Keratinocyte (primary cell): ENCODE results near the gene RASAL2.

Source experiments
- EZH2 ChIP-seq: IDR thresholded peaks from one replicate; pipeline ENCODE4 v1.6.1; 2012; ENCODE audit warnings: inconsistent platforms, mild to moderate bottlenecking, low read length, moderate library complexity
- TF ChIP-seq, protein P1 (sequence below), 3 experiments: IDR thresholded peaks in 1 of 3; conservative IDR thresholded peaks in 1 of 3; optimal IDR thresholded peaks in 1 of 3; 2 replicates in 2 of 3; 3 replicates in 1 of 3; pipeline versions ENCODE3 to v1.5.1; 2011; ENCODE audit warnings: low read length in 3 of 3, mild to moderate bottlenecking in 3 of 3, moderate library complexity in 2 of 3, control low read depth in 1 of 3, inconsistent platforms in 1 of 3; ENCODE audit not compliant: insufficient read depth in 2 of 3; ENCODE audit errors: extremely low read depth in 1 of 3

DNA sequence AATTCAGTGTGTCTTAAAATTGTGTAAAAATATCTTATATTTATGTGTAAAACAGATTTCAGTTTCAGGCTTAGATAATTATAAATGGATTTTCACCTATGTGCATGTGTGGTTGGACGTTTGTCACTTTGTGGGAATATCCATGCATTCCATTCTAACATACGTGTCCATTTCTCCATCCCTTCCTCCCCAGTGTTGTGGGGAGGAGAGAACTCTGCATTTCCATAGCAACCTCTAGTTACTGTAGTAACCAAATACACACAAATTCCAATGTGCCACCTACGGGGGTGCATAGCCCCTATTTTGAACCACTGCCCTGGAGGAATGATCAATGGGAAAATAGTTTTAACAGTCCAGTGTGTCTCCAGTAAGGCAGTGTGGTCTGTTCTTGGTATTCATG lies 79.0 kb downstream of the RASAL2 start:
- TF ChIP-seq, protein P1, sequence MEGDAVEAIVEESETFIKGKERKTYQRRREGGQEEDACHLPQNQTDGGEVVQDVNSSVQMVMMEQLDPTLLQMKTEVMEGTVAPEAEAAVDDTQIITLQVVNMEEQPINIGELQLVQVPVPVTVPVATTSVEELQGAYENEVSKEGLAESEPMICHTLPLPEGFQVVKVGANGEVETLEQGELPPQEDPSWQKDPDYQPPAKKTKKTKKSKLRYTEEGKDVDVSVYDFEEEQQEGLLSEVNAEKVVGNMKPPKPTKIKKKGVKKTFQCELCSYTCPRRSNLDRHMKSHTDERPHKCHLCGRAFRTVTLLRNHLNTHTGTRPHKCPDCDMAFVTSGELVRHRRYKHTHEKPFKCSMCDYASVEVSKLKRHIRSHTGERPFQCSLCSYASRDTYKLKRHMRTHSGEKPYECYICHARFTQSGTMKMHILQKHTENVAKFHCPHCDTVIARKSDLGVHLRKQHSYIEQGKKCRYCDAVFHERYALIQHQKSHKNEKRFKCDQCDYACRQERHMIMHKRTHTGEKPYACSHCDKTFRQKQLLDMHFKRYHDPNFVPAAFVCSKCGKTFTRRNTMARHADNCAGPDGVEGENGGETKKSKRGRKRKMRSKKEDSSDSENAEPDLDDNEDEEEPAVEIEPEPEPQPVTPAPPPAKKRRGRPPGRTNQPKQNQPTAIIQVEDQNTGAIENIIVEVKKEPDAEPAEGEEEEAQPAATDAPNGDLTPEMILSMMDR (optimal IDR thresholded peaks at IDR 0.05 in 1 of 3, IDR thresholded peaks at IDR 0.05 in 1 of 3, conservative IDR thresholded peaks at IDR 0.05 in 1 of 3; ENCODE audit: extremely low read depth in 1 of 3, insufficient read depth in 2 of 3, low read length in 3 of 3) = no peak
- TF ChIP-seq EZH2 = no peak
